HG03460 (cell line): ENCODE data around the gene PCDHA3.
"Not testable (repeated sequence)": the region's sequence is repeated elsewhere in the genome, so short reads cannot be mapped to it uniquely, and the experiment has no call there.

Experiments
- ATAC-seq: cut with Tn5 transposase; IDR thresholded peaks from one replicate; pipeline ENCODE4 v1.9.1; 2021; ENCODE audit not compliant: unreplicated experiment

PCDHA3 gene

GRCh38 chr5:140808889-140809291, 8.0 kb downstream of the PCDHA3 start:
- no peak for ATAC-seq

GRCh38 chr5:140821375-140822280, 20.8 kb downstream of the PCDHA3 start, which contains the start of gene PCDHA5:
Gene PCDHA5 (plus strand): TSS chr5:140821613.
- no peak for ATAC-seq

DNA sequence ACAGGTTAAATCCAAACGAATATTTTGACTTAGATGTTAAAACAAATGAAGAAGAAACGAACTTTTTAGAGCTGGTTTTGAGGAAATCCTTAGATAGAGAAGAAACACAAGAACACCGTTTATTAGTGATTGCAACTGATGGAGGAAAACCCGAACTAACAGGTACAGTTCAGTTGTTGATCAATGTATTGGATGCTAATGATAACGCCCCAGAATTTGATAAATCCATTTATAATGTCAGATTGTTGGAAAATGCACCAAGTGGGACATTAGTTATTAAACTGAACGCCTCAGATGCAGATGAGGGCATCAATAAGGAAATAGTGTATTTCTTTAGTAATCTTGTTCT, 21.4 kb downstream of the PCDHA3 start:
- no peak for ATAC-seq

GRCh38 chr5:140822969-140823368, 22.1 kb downstream of the PCDHA3 start:
- ATAC-seq: not testable (repeated sequence)

- no peak for ATAC-seq
These were observed 22.6 kb downstream of the PCDHA3 start for GRCh38 chr5:140823475-140823874.

- no peak for ATAC-seq
These were observed 27.0 kb downstream of the PCDHA3 start, which contains the start of gene PCDHA6 for GRCh38 chr5:140827704-140828361. Gene PCDHA6 (plus strand): TSS chr5:140827960. CDS start chr5:140828092, 132 bp downstream.

GRCh38 chr5:140828362-140828737, 27.5 kb downstream of the PCDHA3 start:
- no peak for ATAC-seq

GRCh38 chr5:140829511-140830501, 28.9 kb downstream of the PCDHA3 start:
- ATAC-seq: not testable (repeated sequence)

DNA sequence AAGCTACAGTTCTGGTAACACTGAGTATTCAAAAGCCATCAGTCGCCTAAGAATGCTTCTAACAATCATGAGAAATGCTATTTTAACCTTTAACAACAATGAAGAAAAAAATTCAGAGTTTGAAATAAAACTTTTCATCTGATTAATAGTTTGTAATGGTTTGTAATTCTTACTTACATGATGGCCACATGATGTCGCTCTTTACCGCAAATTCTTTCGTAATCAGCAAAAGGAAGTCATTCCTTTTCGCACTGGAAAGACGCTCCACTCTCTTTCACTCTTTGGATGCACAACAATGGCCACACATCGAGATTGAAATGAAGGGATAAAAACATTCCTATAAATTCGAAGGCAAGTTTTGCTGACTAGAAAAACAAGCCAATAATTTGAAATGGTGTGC, 33.1 kb downstream of the PCDHA3 start, which contains the start of gene PCDHA7:
Gene PCDHA7 (plus strand): TSS at position 277 of the 400 bp plus-strand sequence. CDS start 115 bp downstream, at position 392.
- ATAC-seq: no peak

DNA sequence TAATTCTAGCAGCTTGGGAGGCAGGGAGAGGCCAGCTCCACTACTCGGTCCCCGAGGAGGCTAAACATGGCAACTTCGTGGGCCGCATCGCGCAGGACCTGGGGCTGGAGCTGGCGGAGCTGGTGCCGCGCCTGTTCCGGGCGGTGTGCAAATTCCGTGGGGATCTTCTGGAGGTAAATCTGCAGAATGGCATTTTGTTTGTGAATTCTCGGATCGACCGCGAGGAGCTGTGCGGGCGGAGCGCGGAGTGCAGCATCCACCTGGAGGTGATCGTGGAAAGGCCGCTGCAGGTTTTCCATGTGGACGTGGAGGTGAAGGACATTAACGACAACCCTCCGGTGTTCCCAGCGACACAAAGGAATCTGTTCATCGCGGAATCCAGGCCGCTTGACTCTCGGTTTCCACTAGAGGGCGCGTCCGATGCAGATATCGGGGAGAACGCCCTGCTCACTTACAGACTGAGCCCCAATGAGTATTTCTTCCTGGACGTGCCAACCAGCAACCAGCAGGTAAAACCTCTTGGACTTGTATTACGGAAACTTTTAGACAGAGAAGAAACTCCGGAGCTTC, 33.7 kb downstream of the PCDHA3 start:
- not testable (repeated sequence) for ATAC-seq

DNA sequence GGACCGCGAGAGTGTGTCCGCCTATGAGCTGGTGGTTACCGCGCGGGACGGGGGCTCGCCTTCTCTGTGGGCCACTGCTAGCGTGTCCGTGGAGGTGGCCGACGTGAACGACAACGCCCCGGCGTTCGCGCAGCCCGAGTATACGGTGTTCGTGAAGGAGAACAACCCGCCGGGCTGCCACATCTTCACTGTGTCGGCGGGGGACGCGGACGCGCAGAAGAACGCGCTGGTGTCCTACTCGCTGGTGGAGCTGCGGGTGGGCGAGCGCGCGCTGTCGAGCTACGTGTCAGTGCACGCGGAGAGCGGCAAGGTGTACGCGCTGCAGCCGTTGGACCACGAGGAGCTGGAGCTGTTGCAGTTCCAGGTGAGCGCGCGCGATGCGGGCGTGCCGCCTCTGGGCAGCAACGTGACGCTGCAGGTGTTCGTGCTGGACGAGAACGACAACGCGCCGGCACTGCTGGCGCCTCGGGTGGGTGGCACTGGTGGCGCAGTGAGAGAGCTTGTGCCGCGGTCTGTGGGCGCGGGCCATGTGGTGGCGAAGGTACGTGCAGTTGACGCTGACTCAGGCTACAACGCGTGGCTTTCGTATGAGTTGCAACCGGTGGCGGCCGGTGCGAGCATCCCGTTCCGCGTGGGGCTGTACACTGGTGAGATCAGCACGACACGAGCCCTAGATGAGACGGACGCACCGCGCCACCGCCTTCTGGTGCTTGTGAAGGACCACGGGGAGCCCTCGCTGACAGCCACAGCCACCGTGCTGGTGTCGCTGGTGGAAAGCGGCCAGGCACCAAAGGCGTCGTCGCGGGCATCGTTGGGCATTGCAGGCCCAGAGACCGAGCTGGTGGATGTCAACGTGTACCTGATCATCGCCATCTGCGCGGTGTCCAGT, 35.0 kb downstream of the PCDHA3 start:
- no peak for ATAC-seq

DNA sequence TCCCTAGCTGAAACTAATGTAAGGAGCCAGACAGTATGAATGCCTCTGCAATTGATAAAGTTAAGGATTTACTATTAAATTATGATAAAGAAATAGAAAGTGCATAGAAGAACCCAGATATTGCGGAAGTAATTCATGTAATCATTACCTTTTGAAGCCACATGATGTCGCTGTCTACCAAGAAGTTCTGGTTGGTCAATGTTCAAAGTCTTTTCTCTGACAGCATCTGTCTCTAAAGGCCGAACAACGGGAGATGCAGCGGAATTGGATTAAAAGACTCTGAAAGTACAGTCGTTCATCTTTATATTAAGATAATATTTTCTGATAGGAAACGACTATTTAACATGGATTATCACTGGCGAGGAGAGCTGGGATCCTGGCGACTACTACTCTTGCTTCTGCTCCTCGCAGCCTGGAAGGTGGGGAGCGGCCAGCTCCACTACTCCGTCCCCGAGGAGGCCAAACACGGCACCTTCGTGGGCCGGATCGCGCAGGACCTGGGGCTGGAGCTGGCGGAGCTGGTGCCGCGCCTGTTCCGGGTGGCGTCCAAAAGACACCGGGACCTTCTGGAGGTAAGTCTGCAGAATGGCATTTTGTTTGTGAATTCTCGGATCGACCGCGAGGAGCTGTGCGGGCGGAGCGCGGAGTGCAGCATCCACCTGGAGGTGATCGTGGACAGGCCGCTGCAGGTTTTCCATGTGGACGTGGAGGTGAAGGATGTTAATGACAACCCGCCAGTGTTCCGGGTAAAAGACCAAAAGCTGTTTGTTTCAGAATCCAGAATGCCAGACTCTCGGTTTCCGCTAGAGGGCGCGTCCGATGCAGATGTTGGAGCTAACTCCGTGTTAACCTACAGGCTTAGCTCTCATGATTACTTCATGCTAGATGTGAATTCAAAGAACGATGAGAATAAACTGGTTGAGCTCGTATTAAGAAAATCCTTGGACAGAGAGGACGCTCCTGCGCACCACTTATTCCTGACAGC, 40.4 kb downstream of the PCDHA3 start, which contains the start of gene PCDHA8:
Gene PCDHA8 (plus strand): TSS at position 210 of the 985 bp plus-strand sequence. CDS start 135 bp downstream, at position 345.
- ATAC-seq: no peak

- ATAC-seq: no peak
These were observed 42.2 kb downstream of the PCDHA3 start for GRCh38 chr5:140842798-140843733.

GRCh38 chr5:140848139-140849102, 47.6 kb downstream of the PCDHA3 start, which contains the start of gene PCDHA9:
Gene PCDHA9 (plus strand): TSS chr5:140848382. CDS start chr5:140848496, 114 bp downstream.
- ATAC-seq: not testable (repeated sequence)

- not testable (repeated sequence) for ATAC-seq
These were observed 49.2 kb downstream of the PCDHA3 start for GRCh38 chr5:140849831-140850634.
